Loucy (cell line): ENCODE data around the gene GRK1.

ENCODE experiments used
- H2AFZ ChIP-seq: fragments of 200-600 bp; sonication (generic); 2 replicates; pipeline ENCODE4 v1.6.0; 2016; ENCODE audit warnings: antibody characterized with exemption, mild to moderate bottlenecking, low read length, moderate library complexity
- H3F3A ChIP-seq: fragments of 200-600 bp; 2 replicates; pipeline ENCODE4 v1.6.0; 2016; ENCODE audit warnings: antibody characterized with exemption, low read depth, mild to moderate bottlenecking
- H3K27me3 ChIP-seq: fragments of 200-600 bp; sonication (generic); 2 replicates; pipeline ENCODE4 v1.6.1; 2014; ENCODE audit warnings: low read length, mild to moderate bottlenecking; ENCODE audit not compliant: insufficient read depth, poor library complexity, severe bottlenecking
- H3K36me3 ChIP-seq: fragments of 200-600 bp; sonication (generic); 2 replicates; pipeline ENCODE4 v1.6.1; 2016; ENCODE audit warnings: low read length; ENCODE audit not compliant: insufficient read depth
- H3K4me1 ChIP-seq: fragments of 200-600 bp; sonication (generic); 2 replicates; pipeline ENCODE4 v1.5.1; 2014; ENCODE audit warnings: low read length, mild to moderate bottlenecking; ENCODE audit not compliant: insufficient read depth, poor library complexity, severe bottlenecking
- H3K4me2 ChIP-seq: fragments of 200-600 bp; sonication (generic); 2 replicates; pipeline ENCODE4 v1.6.0; 2014; ENCODE audit warnings: antibody characterized with exemption, low read length, low read depth, mild to moderate bottlenecking; ENCODE audit not compliant: poor library complexity, severe bottlenecking
- H3K4me3 ChIP-seq: fragments of 200-600 bp; sonication (generic); 2 replicates; pipeline ENCODE4 v1.5.1; 2014; ENCODE audit warnings: low read length, mild to moderate bottlenecking, mixed read lengths; ENCODE audit not compliant: poor library complexity, severe bottlenecking
- H3K79me2 ChIP-seq: fragments of 200-600 bp; sonication (generic); 2 replicates; pipeline ENCODE4 v1.6.1; 2014; ENCODE audit warnings: low read length; ENCODE audit not compliant: insufficient read depth
- H3K9ac ChIP-seq: fragments of 200-600 bp; sonication (generic); 2 replicates; pipeline ENCODE4 v1.6.0; 2014; ENCODE audit warnings: mild to moderate bottlenecking, low read depth, low read length, moderate library complexity; ENCODE audit not compliant: poor library complexity, severe bottlenecking
- H3K9me2 ChIP-seq: fragments of 200-600 bp; sonication (generic); replicated peaks from 2 replicates; pipeline ENCODE4 v1.6.1; 2016; ENCODE audit warnings: low read depth, low read length, mixed read lengths
- H3K9me3 ChIP-seq: fragments of 200-600 bp; sonication (generic); 2 replicates; pipeline ENCODE4 v1.6.1; 2014; ENCODE audit warnings: mild to moderate bottlenecking, antibody characterized with exemption, low read length, low read depth; ENCODE audit not compliant: insufficient read depth
- H4K20me1 ChIP-seq: fragments of 200-600 bp; sonication (generic); 2 replicates; pipeline ENCODE4 v1.6.0; 2014; ENCODE audit warnings: antibody characterized with exemption, low read length, mild to moderate bottlenecking; ENCODE audit not compliant: insufficient read depth, poor library complexity, severe bottlenecking
- CTCF ChIP-seq: fragments of 200-600 bp; sonication (generic); conservative IDR thresholded peaks from 2 replicates; pipeline ENCODE4 v1.5.1; 2014; ENCODE audit warnings: mild to moderate bottlenecking, antibody characterized with exemption, low read length
- EZH2phosphoT487 ChIP-seq: fragments of 200-600 bp; IDR thresholded peaks from 2 replicates; pipeline ENCODE4 v1.6.1; 2018; ENCODE audit warnings: antibody characterized with exemption, mild to moderate bottlenecking, moderate library complexity, borderline replicate concordance

GRK1 gene

GRCh38 chr13:113669231-113669754 lies 2.3 kb downstream of the GRK1 start:
- no peak for TF ChIP-seq EZH2phosphoT487
- TF ChIP-seq CTCF: no peak

GRCh38 chr13:113669755-113670341 lies 2.8 kb downstream of the GRK1 start:
- Histone ChIP-seq H3F3A (no peaks in the 10 kb centered on the region), H3K36me3 (no peaks in the 10 kb centered on the region), H3K27me3 (no peaks in the 10 kb centered on the region), H3K9me2 (no peaks in the 10 kb centered on the region), H3K9ac (no peak overlapping the region), H3K4me2 (no peak overlapping the region), H3K9me3 (no peaks in the 10 kb centered on the region), H3K79me2 (no peaks in the 10 kb centered on the region), H3K4me1 (no peaks in the 10 kb centered on the region), H2AFZ (no peak overlapping the region), H3K4me3 (no peak overlapping the region), H4K20me1 (no peaks in the 10 kb centered on the region)
- TF ChIP-seq CTCF: no peak
- no peak for TF ChIP-seq EZH2phosphoT487

More at GRCh38 chr13:113669231-113669754, 2.3 kb downstream of the GRK1 start:
- no peaks in the 10 kb centered on the region for H3K4me1 ChIP-seq
- no peaks in the 10 kb centered on the region for H3K36me3 ChIP-seq
- no peak overlapping the region; the same call in 1 of the 2 replicates for H2AFZ ChIP-seq
- no peaks in the 10 kb centered on the region for H3K79me2 ChIP-seq
- H3K9me2 ChIP-seq: no peaks in the 10 kb centered on the region
- no peaks in the 10 kb centered on the region for H4K20me1 ChIP-seq
- no peak overlapping the region for H3K4me2 ChIP-seq
- no peaks in the 10 kb centered on the region for H3F3A ChIP-seq
- H3K4me3 ChIP-seq: no peak overlapping the region
- H3K27me3 ChIP-seq: no peaks in the 10 kb centered on the region
- H3K9ac ChIP-seq: no peak overlapping the region
- no peaks in the 10 kb centered on the region for H3K9me3 ChIP-seq

GRCh38 chr13:113670541-113670940 lies 3.5 kb downstream of the GRK1 start:
- H4K20me1 ChIP-seq: no peaks in the 10 kb centered on the region
- H3K4me1 ChIP-seq: no peaks in the 10 kb centered on the region
- H3K9me3 ChIP-seq: no peaks in the 10 kb centered on the region
- H2AFZ ChIP-seq: no peak overlapping the region
- no peak overlapping the region for H3K9ac ChIP-seq
- H3K4me2 ChIP-seq: no peak overlapping the region
- TF ChIP-seq CTCF: no peak
- H3F3A ChIP-seq: no peaks in the 10 kb centered on the region
- H3K4me3 ChIP-seq: no peak overlapping the region
- H3K9me2 ChIP-seq: no peaks in the 10 kb centered on the region
- no peaks in the 10 kb centered on the region for H3K79me2 ChIP-seq
- H3K27me3 ChIP-seq: no peaks in the 10 kb centered on the region
- no peaks in the 10 kb centered on the region for H3K36me3 ChIP-seq
